Hepatocyte (in vitro differentiated cells): Measurements from ENCODE around the gene CORO6. TPM values are rescaled to one million over a fixed set of nuclear protein-coding genes. Genes with fewer than 3 reads are reported as not detected.

Source experiments
- DNase-seq: peaks from one replicate; pipeline ENCODE4 v3.0.0-alpha.2; 2016; ENCODE audit warnings: low spot score
- H2AFZ ChIP-seq: fragments of 200-600 bp; sonication (generic); 2 replicates; pipeline ENCODE4 v1.6.0; 2016; ENCODE audit warnings: antibody characterized with exemption, mild to moderate bottlenecking
- H3K27ac ChIP-seq: fragments of 200-600 bp; sonication (generic); 2 replicates; pipeline ENCODE4 v1.5.1; 2016; ENCODE audit warnings: mild to moderate bottlenecking
- H3K27me3 ChIP-seq: fragments of 200-600 bp; sonication (generic); 2 replicates; pipeline ENCODE4 v1.6.1; 2016
- H3K36me3 ChIP-seq: fragments of 200-600 bp; sonication (generic); replicated peaks from 2 replicates; pipeline ENCODE4 v1.5.1; 2016; ENCODE audit warnings: low read depth; ENCODE audit not compliant: insufficient read depth
- H3K4me1 ChIP-seq: fragments of 200-600 bp; sonication (generic); 2 replicates; pipeline ENCODE4 v1.5.1; 2016; ENCODE audit warnings: mild to moderate bottlenecking, moderate library complexity; ENCODE audit not compliant: insufficient read depth
- H3K4me2 ChIP-seq: fragments of 200-600 bp; sonication (generic); 2 replicates; pipeline ENCODE4 v1.6.0; 2016
- H3K4me3 ChIP-seq: fragments of 200-600 bp; sonication (generic); 2 replicates; pipeline ENCODE4 v1.5.1; 2016; ENCODE audit warnings: mild to moderate bottlenecking
- H3K79me2 ChIP-seq: fragments of 200-600 bp; sonication (generic); 2 replicates; pipeline ENCODE4 v1.6.0; 2017; ENCODE audit warnings: mild to moderate bottlenecking
- H3K9me2 ChIP-seq: fragments of 200-600 bp; sonication (generic); replicated peaks from 2 replicates; pipeline ENCODE4 v1.6.0; 2017; ENCODE audit warnings: mild to moderate bottlenecking; ENCODE audit not compliant: insufficient read depth
- H3K9me3 ChIP-seq: fragments of 200-600 bp; sonication (generic); 2 replicates; pipeline ENCODE4 v1.5.1; 2016; ENCODE audit warnings: low read depth, mild to moderate bottlenecking
- H4K20me1 ChIP-seq: fragments of 200-600 bp; sonication (generic); 2 replicates; pipeline ENCODE4 v1.6.0; 2016; ENCODE audit warnings: mild to moderate bottlenecking; ENCODE audit not compliant: insufficient read depth, poor library complexity, severe bottlenecking
- EZH2 ChIP-seq: fragments of 200-600 bp; sonication (generic); IDR thresholded peaks from 2 replicates; pipeline ENCODE4 v1.6.1; 2016; ENCODE audit warnings: antibody characterized with exemption, mild to moderate bottlenecking, borderline replicate concordance
- EZH2phosphoT487 ChIP-seq: fragments of 200-600 bp; sonication (generic); IDR thresholded peaks from one replicate; pipeline ENCODE4 v1.6.1; 2018; ENCODE audit warnings: antibody characterized with exemption, mild to moderate bottlenecking, low read depth, moderate library complexity; ENCODE audit not compliant: unreplicated experiment, severe bottlenecking
- WGBS: methylation state at CpG from one replicate; pipeline ENCODE4 v1.1.6; 2016; ENCODE audit warnings: low lambda C conversion rate; ENCODE audit errors: missing lambda C conversion rate; 5-methylcytosine and 5-hydroxymethylcytosine counted together
- polyA plus RNA-seq: library from polyadenylated mRNA; unstranded; fragments of >200 nt; fragmentation: Nextera tagmentation; extraction: Ambion mirVana; gene quantifications from 2 replicates; pipeline ENCODE4 v1.2.1, GENCODE V29; 2016
- total RNA-seq: library from RNA; depleted of rRNA; stranded (reverse); fragments of >200 nt; gene quantifications from 2 replicates; pipeline ENCODE4 v1.2.3, GENCODE V29; 2014
- TF ChIP-seq, protein P1 (sequence below): fragments of 200-600 bp; sonication (generic); IDR thresholded peaks from 2 replicates; pipeline ENCODE4 v1.5.1; 2016; ENCODE audit warnings: antibody characterized with exemption, mild to moderate bottlenecking; ENCODE audit not compliant: poor library complexity

Gene CORO6
- total and polyA plus RNA-seq, 2 experiments from 2014 or later, result 0.83 to 1.9 TPM

DNA sequence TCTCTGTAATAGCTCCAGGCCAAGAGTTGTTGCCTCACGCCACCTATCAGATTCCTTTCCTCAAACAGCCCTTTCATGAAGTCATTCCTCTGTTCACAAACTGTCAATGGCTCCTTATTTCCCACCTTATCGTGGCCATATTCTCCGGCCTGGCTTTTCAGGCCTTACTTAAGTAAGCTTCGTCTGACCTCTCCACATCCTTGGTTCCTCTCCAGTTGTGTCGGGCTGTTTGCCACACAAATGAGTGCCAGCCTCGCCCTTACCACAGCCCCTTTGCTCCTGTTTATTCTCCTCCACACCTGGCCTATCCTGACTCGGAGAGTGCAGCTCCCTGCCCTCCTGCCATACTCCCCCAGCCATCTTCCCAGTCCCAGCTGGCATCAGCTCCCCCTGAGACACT, 52.2 kb downstream of the CORO6 start:
- no peaks in the 10 kb centered on the region for H3K9me3 ChIP-seq
- DNase-seq, result no peak
- H4K20me1 ChIP-seq, result no peaks in the 10 kb centered on the region
- no peak overlapping the region for H3K27ac ChIP-seq
- no peaks in the 10 kb centered on the region for H3K9me2 ChIP-seq
- no peaks in the 10 kb centered on the region for H3K36me3 ChIP-seq
- WGBS, result 93% methylated on average over 7 of the region's 7 CpGs
- H3K79me2 ChIP-seq, result peaks cover 25% of the 10 kb centered on the region
- no peak overlapping the region for H3K4me2 ChIP-seq
- no peak for TF ChIP-seq EZH2phosphoT487
- TF ChIP-seq, protein P1, sequence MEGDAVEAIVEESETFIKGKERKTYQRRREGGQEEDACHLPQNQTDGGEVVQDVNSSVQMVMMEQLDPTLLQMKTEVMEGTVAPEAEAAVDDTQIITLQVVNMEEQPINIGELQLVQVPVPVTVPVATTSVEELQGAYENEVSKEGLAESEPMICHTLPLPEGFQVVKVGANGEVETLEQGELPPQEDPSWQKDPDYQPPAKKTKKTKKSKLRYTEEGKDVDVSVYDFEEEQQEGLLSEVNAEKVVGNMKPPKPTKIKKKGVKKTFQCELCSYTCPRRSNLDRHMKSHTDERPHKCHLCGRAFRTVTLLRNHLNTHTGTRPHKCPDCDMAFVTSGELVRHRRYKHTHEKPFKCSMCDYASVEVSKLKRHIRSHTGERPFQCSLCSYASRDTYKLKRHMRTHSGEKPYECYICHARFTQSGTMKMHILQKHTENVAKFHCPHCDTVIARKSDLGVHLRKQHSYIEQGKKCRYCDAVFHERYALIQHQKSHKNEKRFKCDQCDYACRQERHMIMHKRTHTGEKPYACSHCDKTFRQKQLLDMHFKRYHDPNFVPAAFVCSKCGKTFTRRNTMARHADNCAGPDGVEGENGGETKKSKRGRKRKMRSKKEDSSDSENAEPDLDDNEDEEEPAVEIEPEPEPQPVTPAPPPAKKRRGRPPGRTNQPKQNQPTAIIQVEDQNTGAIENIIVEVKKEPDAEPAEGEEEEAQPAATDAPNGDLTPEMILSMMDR, result no peak
- no peak for TF ChIP-seq EZH2
- no peak overlapping the region for H3K4me3 ChIP-seq
- peaks cover 39% of the 10 kb centered on the region for H3K4me1 ChIP-seq
- H2AFZ ChIP-seq, result no peak overlapping the region
- H3K27me3 ChIP-seq, result no peaks in the 10 kb centered on the region

DNA sequence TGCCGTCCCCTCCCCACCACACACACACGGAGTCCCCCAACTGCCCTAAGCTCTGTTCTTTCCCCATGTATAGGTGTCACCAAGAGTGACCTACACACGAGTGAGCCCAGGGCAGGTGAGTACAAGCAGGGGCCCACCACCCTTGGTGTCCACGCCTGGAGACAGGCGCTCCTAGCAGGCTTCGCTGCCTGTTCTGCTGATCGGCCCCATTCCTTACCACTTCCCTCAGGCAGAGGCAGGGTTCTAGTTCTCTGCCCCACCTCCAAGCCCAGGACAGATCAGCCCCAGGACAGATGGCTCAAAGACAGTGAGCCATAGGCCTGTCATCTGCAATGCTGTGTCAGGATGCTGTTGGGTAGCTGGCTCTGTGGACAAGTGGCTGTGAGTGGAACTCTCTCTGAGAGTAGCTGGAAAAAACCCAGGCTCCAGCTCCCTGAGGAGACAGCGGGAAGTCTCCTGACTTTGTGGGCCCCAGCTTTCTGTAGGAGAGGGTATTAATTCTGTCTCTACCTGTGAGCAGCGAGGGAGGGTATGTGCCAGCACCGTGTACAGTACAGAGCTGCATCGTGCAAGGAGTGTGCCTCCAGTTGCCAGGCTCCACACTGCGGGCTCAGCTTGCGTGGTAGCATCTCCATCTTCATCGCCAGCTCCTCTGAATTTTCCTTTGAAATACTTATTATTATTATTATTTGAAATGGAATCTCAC, 53.3 kb downstream of the CORO6 start:
- Histone ChIP-seq H3K27me3 (no peaks in the 10 kb centered on the region), H3K4me3 (peak overlapping the region; percentile 90)

DNA sequence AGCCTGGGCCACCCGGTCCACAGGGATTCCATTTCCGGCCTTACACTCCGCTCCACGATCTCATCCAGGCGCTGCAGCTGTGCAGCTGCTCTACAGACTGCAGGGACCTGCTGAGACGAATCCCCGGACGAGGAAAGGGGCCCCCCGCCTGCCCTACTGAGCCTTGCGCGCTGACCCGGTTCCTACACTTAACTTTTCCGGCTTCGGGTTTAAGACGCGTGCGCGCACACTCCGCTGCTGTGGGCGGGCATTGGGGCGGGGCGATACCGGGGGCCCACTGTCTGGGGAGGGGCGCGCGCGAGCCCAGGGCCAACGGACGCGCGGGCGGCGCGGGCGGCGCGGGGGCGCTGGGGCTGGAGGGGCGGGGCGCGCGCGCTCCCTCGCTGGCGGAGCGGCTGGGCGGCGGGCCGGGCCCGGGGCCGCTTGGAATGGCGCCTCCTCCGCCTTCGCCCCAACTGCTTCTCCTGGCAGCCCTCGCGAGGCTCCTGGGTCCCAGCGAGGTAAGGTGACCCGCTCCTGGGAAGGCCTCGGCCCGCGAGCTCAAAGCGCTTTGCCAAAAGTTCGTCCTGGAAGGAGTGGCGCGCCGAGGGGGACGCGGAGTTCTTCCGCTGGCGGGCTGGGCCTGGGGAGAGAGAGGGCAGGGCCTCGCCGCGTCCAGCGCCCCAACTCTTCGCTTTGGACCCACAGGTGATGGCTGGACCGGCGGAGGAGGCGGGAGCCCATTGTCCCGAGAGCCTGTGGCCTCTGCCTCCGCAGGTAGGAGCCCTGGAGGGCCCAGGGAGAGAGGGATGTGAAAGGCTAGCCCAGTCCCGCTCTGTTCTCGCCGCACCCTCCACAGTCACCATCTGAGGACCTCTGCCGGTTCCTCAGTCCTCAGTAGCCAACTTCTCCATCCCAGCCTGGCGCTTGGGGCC, 54.1 kb downstream of the CORO6 start, which contains the start of gene TP53I13:
Gene TP53I13 (plus strand): TSS at position 371 of the 914 bp plus-strand sequence. CDS start 58 bp downstream, at position 429.
- no peaks in the 10 kb centered on the region for H3K36me3 ChIP-seq
- H3K4me3 ChIP-seq, result peak within 1 kb of the TSS; percentile 90
- no peaks in the 10 kb centered on the region for H3K9me3 ChIP-seq
- TF ChIP-seq, protein P1, result peak; percentile 1
- TF ChIP-seq EZH2 (no peak), EZH2phosphoT487 (no peak)
- H2AFZ ChIP-seq, result peak within 1 kb of the TSS; percentile 89
- H3K4me2 ChIP-seq, result peak within 1 kb of the TSS; percentile 95
- H3K27ac ChIP-seq, result peak within 1 kb of the TSS; percentile 95
- peaks cover 38% of the 10 kb centered on the region for H3K4me1 ChIP-seq
- H3K27me3 ChIP-seq, result no peaks in the 10 kb centered on the region
- peaks cover 32% of the 10 kb centered on the region for H3K79me2 ChIP-seq
- peak; percentile 94 for DNase-seq
- no peaks in the 10 kb centered on the region for H4K20me1 ChIP-seq
- WGBS, result 1% methylated on average over 49 of the region's 85 CpGs
- H3K9me2 ChIP-seq, result no peaks in the 10 kb centered on the region

More for the DNA sequence above, 53.3 kb downstream of the CORO6 start:
- Histone ChIP-seq H3K9me3 (no peaks in the 10 kb centered on the region), H3K36me3 (no peaks in the 10 kb centered on the region), H3K4me2 (peak overlapping the region; percentile 95), H3K4me1 (peaks cover 42% of the 10 kb centered on the region), H2AFZ (peak overlapping the region; percentile 89), H3K27ac (peak overlapping the region; percentile 95), H3K9me2 (no peaks in the 10 kb centered on the region), H4K20me1 (no peaks in the 10 kb centered on the region), H3K79me2 (peaks cover 30% of the 10 kb centered on the region)
- no peak for DNase-seq
- TF ChIP-seq EZH2phosphoT487, result no peak
- TF ChIP-seq, protein P1, result no peak
- 65% methylated on average over 14 of the region's 14 CpGs for WGBS
